Mesothelial cell of epicardium (in vitro differentiated cells): ENCODE measurements around the gene LRCH4. TPM values are rescaled to one million over a fixed set of nuclear protein-coding genes. Genes with fewer than 3 reads are reported as not detected.
A peak's percentile ranks its signal among the peaks of the same experiment; 100 is the strongest.

Experiments
- DNase-seq, 2 experiments: peaks; one replicate each; pipeline ENCODE4 v3.0.0; 2021; ENCODE audit warnings: low spot score in 2 of 2; ENCODE audit not compliant: unreplicated experiment in 2 of 2
- H3K27ac Mint-ChIP-seq: 2 replicates; pipeline ENCODE4 v1.8.0; 2021; ENCODE audit warnings: mixed read lengths
- H3K27me3 Mint-ChIP-seq: 2 replicates; pipeline ENCODE4 v1.8.0; 2021; ENCODE audit warnings: low read depth, mixed read lengths
- H3K36me3 Mint-ChIP-seq: 2 replicates; pipeline ENCODE4 v1.8.0; 2021; ENCODE audit warnings: mixed read lengths
- H3K4me1 Mint-ChIP-seq: 2 replicates; pipeline ENCODE4 v1.8.0; 2021; ENCODE audit warnings: mixed read lengths
- H3K4me3 Mint-ChIP-seq: 2 replicates; pipeline ENCODE4 v1.8.0; 2021; ENCODE audit warnings: mild to moderate bottlenecking, moderate library complexity, mixed read lengths
- H3K9me3 Mint-ChIP-seq: 2 replicates; pipeline ENCODE4 v1.8.0; 2021; ENCODE audit warnings: mixed read lengths
- total RNA-seq: library from RNA; stranded (reverse); gene quantifications from 3 replicates; pipeline ENCODE4 v1.2.1, GENCODE V29; 2021
- TF ChIP-seq, protein P1 (sequence below): fragments of 200-600 bp; sonication (generic); IDR thresholded peaks from one replicate; pipeline ENCODE4 v1.5.0; 2021; ENCODE audit warnings: antibody characterized with exemption; ENCODE audit not compliant: unreplicated experiment

LRCH4 gene
- total RNA-seq, 1 donor from 2014 or later, result 127 TPM

GRCh38 chr7:100609958-100610357, 24.0 kb upstream of the LRCH4 start:
- TF ChIP-seq, protein P1, sequence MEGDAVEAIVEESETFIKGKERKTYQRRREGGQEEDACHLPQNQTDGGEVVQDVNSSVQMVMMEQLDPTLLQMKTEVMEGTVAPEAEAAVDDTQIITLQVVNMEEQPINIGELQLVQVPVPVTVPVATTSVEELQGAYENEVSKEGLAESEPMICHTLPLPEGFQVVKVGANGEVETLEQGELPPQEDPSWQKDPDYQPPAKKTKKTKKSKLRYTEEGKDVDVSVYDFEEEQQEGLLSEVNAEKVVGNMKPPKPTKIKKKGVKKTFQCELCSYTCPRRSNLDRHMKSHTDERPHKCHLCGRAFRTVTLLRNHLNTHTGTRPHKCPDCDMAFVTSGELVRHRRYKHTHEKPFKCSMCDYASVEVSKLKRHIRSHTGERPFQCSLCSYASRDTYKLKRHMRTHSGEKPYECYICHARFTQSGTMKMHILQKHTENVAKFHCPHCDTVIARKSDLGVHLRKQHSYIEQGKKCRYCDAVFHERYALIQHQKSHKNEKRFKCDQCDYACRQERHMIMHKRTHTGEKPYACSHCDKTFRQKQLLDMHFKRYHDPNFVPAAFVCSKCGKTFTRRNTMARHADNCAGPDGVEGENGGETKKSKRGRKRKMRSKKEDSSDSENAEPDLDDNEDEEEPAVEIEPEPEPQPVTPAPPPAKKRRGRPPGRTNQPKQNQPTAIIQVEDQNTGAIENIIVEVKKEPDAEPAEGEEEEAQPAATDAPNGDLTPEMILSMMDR, result no peak
- peaks cover 16% of the 10 kb centered on the region for H3K36me3 Mint-ChIP-seq
- H3K9me3 Mint-ChIP-seq, result no peaks in the 10 kb centered on the region
- H3K27ac Mint-ChIP-seq, result peak overlapping the region; percentile 41
- peaks cover 16% of the 10 kb centered on the region for H3K4me1 Mint-ChIP-seq
- H3K4me3 Mint-ChIP-seq, result no peak overlapping the region
- no peak for DNase-seq
- H3K27me3 Mint-ChIP-seq, result no peaks in the 10 kb centered on the region

DNA sequence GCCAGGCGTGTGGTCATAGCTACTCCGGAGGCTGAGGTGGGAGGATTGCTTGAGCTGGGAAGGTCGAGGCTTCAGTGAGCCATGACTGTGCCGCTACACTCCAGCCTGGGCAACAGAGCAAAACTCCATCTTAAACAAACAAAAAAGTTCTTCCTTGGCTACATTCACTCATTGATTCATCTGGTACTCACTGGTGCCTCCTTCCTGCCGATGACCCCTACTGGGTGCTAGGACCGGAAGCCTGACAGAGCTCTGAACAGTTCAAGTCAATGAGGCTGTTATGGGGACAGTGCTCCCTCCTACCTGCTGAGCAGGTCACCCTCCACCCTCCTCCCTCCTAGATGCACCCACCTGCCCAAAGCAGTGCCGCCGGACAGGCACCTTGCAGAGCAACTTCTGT, 21.2 kb upstream of the LRCH4 start:
- no peaks in the 10 kb centered on the region for H3K9me3 Mint-ChIP-seq
- no peak overlapping the region for H3K4me3 Mint-ChIP-seq
- peaks cover 14% of the 10 kb centered on the region for H3K36me3 Mint-ChIP-seq
- H3K27ac Mint-ChIP-seq, result no peak overlapping the region
- TF ChIP-seq, protein P1, result no peak
- H3K4me1 Mint-ChIP-seq, result peaks cover 26% of the 10 kb centered on the region
- no peak for DNase-seq
- no peaks in the 10 kb centered on the region for H3K27me3 Mint-ChIP-seq

- peaks cover 33% of the 10 kb centered on the region for H3K4me1 Mint-ChIP-seq
- H3K27me3 Mint-ChIP-seq, result no peaks in the 10 kb centered on the region
- H3K9me3 Mint-ChIP-seq, result no peaks in the 10 kb centered on the region
- H3K36me3 Mint-ChIP-seq, result peaks cover 14% of the 10 kb centered on the region
- TF ChIP-seq, protein P1, result no peak
- no peak overlapping the region for H3K27ac Mint-ChIP-seq
- H3K4me3 Mint-ChIP-seq, result peak overlapping the region; percentile 78
- DNase-seq, result no peak
Observed at GRCh38 chr7:100606313-100606712, 20.4 kb upstream of the LRCH4 start.

GRCh38 chr7:100604976-100605911, 19.3 kb upstream of the LRCH4 start:
- Mint-ChIP-seq H3K4me3 (peak overlapping the region; percentile 78), H3K9me3 (no peaks in the 10 kb centered on the region), H3K27me3 (no peaks in the 10 kb centered on the region), H3K4me1 (peaks cover 38% of the 10 kb centered on the region), H3K27ac (peak overlapping the region; percentile 80), H3K36me3 (peaks cover 14% of the 10 kb centered on the region)
- TF ChIP-seq, protein P1, result no peak
- peak in 1 of 2 experiments; percentile 57 for DNase-seq

GRCh38 chr7:100604028-100604975, 18.4 kb upstream of the LRCH4 start:
- TF ChIP-seq, protein P1, result no peak
- H3K4me1 Mint-ChIP-seq, result peaks cover 43% of the 10 kb centered on the region
- peaks cover 12% of the 10 kb centered on the region for H3K36me3 Mint-ChIP-seq
- H3K27me3 Mint-ChIP-seq, result no peaks in the 10 kb centered on the region
- H3K27ac Mint-ChIP-seq, result peak overlapping the region; percentile 99
- DNase-seq, result peak; percentile 67 to 81
- H3K4me3 Mint-ChIP-seq, result peak overlapping the region; percentile 82
- H3K9me3 Mint-ChIP-seq, result no peaks in the 10 kb centered on the region
